Mesodermal cell (in vitro differentiated cells): Measurements from ENCODE around the gene IGF1R.

Experiments used
- H3K27ac ChIP-seq: 2 replicates; pipeline ENCODE4 v1.7.0; 2013; ENCODE audit warnings: mild to moderate bottlenecking, low read depth, low read length, moderate library complexity; ENCODE audit not compliant: severe bottlenecking
- H3K36me3 ChIP-seq: 2 replicates; pipeline ENCODE4 v1.7.1; 2013; ENCODE audit warnings: mild to moderate bottlenecking, low read length, moderate library complexity; ENCODE audit not compliant: control insufficient read depth, insufficient read depth
- H3K4me1 ChIP-seq: one replicate; pipeline ENCODE4 v1.7.1; 2013; ENCODE audit warnings: mild to moderate bottlenecking, low read length; ENCODE audit not compliant: insufficient read depth, control insufficient read depth, poor library complexity, severe bottlenecking
- H3K4me3 ChIP-seq: 2 replicates; pipeline ENCODE4 v1.7.0; 2013; ENCODE audit warnings: low read length, control low read depth, mild to moderate bottlenecking; ENCODE audit not compliant: insufficient read depth, poor library complexity, severe bottlenecking; ENCODE audit errors: extremely low read depth
- H3K9me3 ChIP-seq: 2 replicates; pipeline ENCODE4 v1.7.1; 2013; ENCODE audit warnings: mild to moderate bottlenecking, low read length, moderate library complexity; ENCODE audit not compliant: control insufficient read depth
- WGBS, 2 experiments: methylation state at CpG; one replicate each; pipeline ENCODE4 v1.1.5; 2013; ENCODE audit warnings: missing lambda C conversion rate in 2 of 2; ENCODE audit not compliant: insufficient coverage in 2 of 2; 5-methylcytosine and 5-hydroxymethylcytosine counted together

The IGF1R gene

GRCh38 chr15:98799461-98800390 lies 151.4 kb downstream of the IGF1R start:
- Histone ChIP-seq H3K4me1 (peaks cover 51% of the 10 kb centered on the region), H3K9me3 (no peaks in the 10 kb centered on the region), H3K27ac (peak overlapping the region; percentile 95), H3K4me3 (no peak overlapping the region), H3K36me3 (no peaks in the 10 kb centered on the region)
- 5 to 6% methylated on average over 5 to 6 of the region's 11 CpGs for WGBS, 2 experiments

GRCh38 chr15:98800437-98801233 lies 152.3 kb downstream of the IGF1R start:
- Histone ChIP-seq H3K4me1 (peaks cover 48% of the 10 kb centered on the region), H3K36me3 (no peaks in the 10 kb centered on the region), H3K9me3 (no peaks in the 10 kb centered on the region), H3K4me3 (no peak overlapping the region), H3K27ac (peak overlapping the region; percentile 95)
- WGBS, 2 experiments, result 0% methylated on average over 3 of the region's 11 CpGs

- Histone ChIP-seq H3K36me3 (no peaks in the 10 kb centered on the region), H3K4me3 (no peak overlapping the region), H3K27ac (peak overlapping the region; percentile 95), H3K9me3 (no peaks in the 10 kb centered on the region), H3K4me1 (peaks cover 48% of the 10 kb centered on the region)
- 11 to 27% methylated on average over 4 to 5 of the region's 6 CpGs for WGBS, 2 experiments
These were observed 152.9 kb downstream of the IGF1R start for GRCh38 chr15:98801234-98801561.

- H3K9me3 ChIP-seq, result no peaks in the 10 kb centered on the region
- WGBS, 2 experiments, result 97 to 100% methylated on average over 2 to 4 of the region's 6 CpGs
- peaks cover 48% of the 10 kb centered on the region for H3K4me1 ChIP-seq
- peak overlapping the region; percentile 95 for H3K27ac ChIP-seq
- H3K4me3 ChIP-seq, result no peak overlapping the region
- no peaks in the 10 kb centered on the region for H3K36me3 ChIP-seq
These were observed 153.8 kb downstream of the IGF1R start for GRCh38 chr15:98802187-98802586.

- Histone ChIP-seq H3K27ac (no peak overlapping the region), H3K36me3 (no peaks in the 10 kb centered on the region), H3K4me1 (peaks cover 43% of the 10 kb centered on the region), H3K4me3 (no peak overlapping the region), H3K9me3 (no peaks in the 10 kb centered on the region)
- 90 to 100% methylated on average over 3 to 6 of the region's 14 CpGs for WGBS, 2 experiments
These were observed 155.1 kb downstream of the IGF1R start for GRCh38 chr15:98803228-98804056.

GRCh38 chr15:98804057-98804380 lies 155.7 kb downstream of the IGF1R start:
- no peaks in the 10 kb centered on the region for H3K36me3 ChIP-seq
- H3K27ac ChIP-seq, result no peak overlapping the region
- no peaks in the 10 kb centered on the region for H3K9me3 ChIP-seq
- no peak overlapping the region for H3K4me3 ChIP-seq
- WGBS, 2 experiments, result 91 to 94% methylated on average over 3 to 5 of the region's 5 CpGs
- H3K4me1 ChIP-seq, result peaks cover 38% of the 10 kb centered on the region

- H3K9me3 ChIP-seq, result no peaks in the 10 kb centered on the region
- 86 to 90% methylated on average over 9 to 11 of the region's 12 CpGs for WGBS, 2 experiments
- no peak overlapping the region for H3K4me3 ChIP-seq
- no peak overlapping the region for H3K27ac ChIP-seq
- peaks cover 25% of the 10 kb centered on the region for H3K4me1 ChIP-seq
- no peaks in the 10 kb centered on the region for H3K36me3 ChIP-seq
These were observed 157.3 kb downstream of the IGF1R start for GRCh38 chr15:98805434-98806274.

GRCh38 chr15:98806275-98806895 lies 158.0 kb downstream of the IGF1R start:
- no peaks in the 10 kb centered on the region for H3K9me3 ChIP-seq
- H3K27ac ChIP-seq, result no peak overlapping the region
- 88 to 94% methylated on average over 7 to 9 of the region's 9 CpGs for WGBS, 2 experiments
- peaks cover 18% of the 10 kb centered on the region for H3K4me1 ChIP-seq
- H3K4me3 ChIP-seq, result no peak overlapping the region
- H3K36me3 ChIP-seq, result no peaks in the 10 kb centered on the region

GRCh38 chr15:98807262-98807661 lies 158.9 kb downstream of the IGF1R start:
- no peak overlapping the region for H3K4me3 ChIP-seq
- WGBS, 2 experiments, result 93% methylated on average over 2 to 3 of the region's 4 CpGs

More at GRCh38 chr15:98807262-98807661, 158.9 kb downstream of the IGF1R start:
- H3K9me3 ChIP-seq, result no peaks in the 10 kb centered on the region
- peaks cover 9% of the 10 kb centered on the region for H3K4me1 ChIP-seq
- no peaks in the 10 kb centered on the region for H3K36me3 ChIP-seq
- H3K27ac ChIP-seq, result no peak overlapping the region
